Measurements from ENCODE around the gene KCNK18. TPM values are rescaled to one million over a fixed set of nuclear protein-coding genes. Genes with fewer than 3 reads are reported as not detected.

The KCNK18 gene
- total and polyA plus RNA-seq, 2 experiments from 2014 or later: not detected

DNA sequence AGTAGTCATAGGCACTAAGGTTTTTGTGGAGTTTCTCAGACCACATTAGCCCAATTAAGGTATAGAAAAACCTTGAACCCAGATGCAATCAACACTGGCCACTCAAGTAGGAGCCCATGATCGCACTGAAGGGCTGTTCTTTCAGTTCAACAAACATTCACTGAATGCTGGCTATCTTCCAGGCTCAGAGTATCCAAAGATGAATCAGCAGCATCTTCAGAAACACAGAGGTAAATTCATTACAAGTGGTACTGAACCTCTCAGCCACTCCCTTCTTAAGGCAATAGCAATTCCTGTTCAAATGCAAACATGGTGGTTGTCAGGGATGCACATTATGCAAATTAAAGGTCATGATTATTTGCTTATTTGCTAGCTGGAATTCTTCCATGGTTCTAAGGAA, 17.1 kb downstream of the KCNK18 start (continued):
- no peak for TF ChIP-seq ZNF462 (CRISPR knock-in tag; IDR thresholded peaks at IDR 0.05)

- H3K27ac ChIP-seq (ENCODE audit: low read depth): no peak overlapping the region
- peaks cover 15% of the 10 kb centered on the region; the same call in 2 of the 3 replicates for H3K9me3 Mint-ChIP-seq
- no peaks in the 10 kb centered on the region for H3K9me2 ChIP-seq (ENCODE audit: insufficient read depth)
- H3K36me3 ChIP-seq (ENCODE audit: insufficient read depth): no peaks in the 10 kb centered on the region
- H4K20me1 ChIP-seq (replicated peaks; ENCODE audit: insufficient read depth): no peaks in the 10 kb centered on the region
- H3K4me2 ChIP-seq: no peak overlapping the region
- no peak overlapping the region for H3K4me3 ChIP-seq
- H3F3A ChIP-seq (replicated peaks; ENCODE audit: low read depth): 0 out of 2 replicates have a peak, but pooled peaks cover 3% of the 10 kb centered on the region
- no peaks in the 10 kb centered on the region for H3K36me3 Mint-ChIP-seq (ENCODE audit: low read depth)
- no peaks in the 10 kb centered on the region; the same call in 1 of the 2 replicates for H3K4me1 ChIP-seq (ENCODE audit: insufficient read depth)
- no peak overlapping the region for H3K4me3 Mint-ChIP-seq
- peaks cover 6% of the 10 kb centered on the region; the same call in 2 of the 3 replicates for H3K4me1 Mint-ChIP-seq
- H3K27me3 ChIP-seq (ENCODE audit: insufficient read depth): peaks cover 41% of the 10 kb centered on the region
- ATAC-seq (no peak), DNase-seq (ENCODE audit: low spot score) (no peak)
- H3K27me3 Mint-ChIP-seq (ENCODE audit: insufficient read depth, low read depth, poor library complexity): peaks cover 33% of the 10 kb centered on the region
- no peaks in the 10 kb centered on the region for H3K79me2 ChIP-seq (replicated peaks; ENCODE audit: insufficient read depth)
- H2AFZ ChIP-seq: no peak overlapping the region
- no peak overlapping the region for H3K27ac Mint-ChIP-seq
- TF ChIP-seq ZNF114 (CRISPR knock-in tag; IDR thresholded peaks at IDR 0.05) (no peak), JUNB (IDR thresholded peaks at IDR 0.05; ENCODE audit: unreplicated experiment) (no peak), CREB1 (CRISPR knock-in tag; IDR thresholded peaks at IDR 0.05; ENCODE audit: low read depth) (no peak), ETS1 (IDR thresholded peaks at IDR 0.05) (no peak), EZH2phosphoT487 (IDR thresholded peaks at IDR 0.05; ENCODE audit: unreplicated experiment) (no peak), CTCF (conservative IDR thresholded peaks at IDR 0.05; ENCODE audit: low read depth in 2 of 2) (no peak), EZH2 (IDR thresholded peaks at IDR 0.05; ENCODE audit: low read depth, unreplicated experiment) (no peak), REST (IDR thresholded peaks at IDR 0.05; ENCODE audit: unreplicated experiment) (no peak), STAT1 (IDR thresholded peaks at IDR 0.05; ENCODE audit: unreplicated experiment) (no peak), NANOG (IDR thresholded peaks at IDR 0.05; ENCODE audit: borderline replicate concordance) (no peak), ZNF331 (CRISPR knock-in tag; IDR thresholded peaks at IDR 0.05; ENCODE audit: low read depth) (no peak)
Measured at GRCh38 chr10:117215079-117215478, 17.8 kb downstream of the KCNK18 start.
